ENCODE measurements around the gene TRIP10. TPM values are rescaled to one million over a fixed set of nuclear protein-coding genes. Genes with fewer than 3 reads are reported as not detected.

Gene TRIP10
- total and polyA plus RNA-seq, 2 of the 13 experiments (the other 11 are each of a cell fraction or from before 2014, with no cell fraction given): 32.5 to 33.2 TPM

GRCh38 chr19:6723108-6723618 lies 16.3 kb upstream of the TRIP10 start (continued):
- TF ChIP-seq ZNF619 (CRISPR knock-in tag; IDR thresholded peaks at IDR 0.05) (no peak), ZEB1 (IDR thresholded peaks at IDR 0.05; ENCODE audit: insufficient replicate concordance, low read depth) (peak; percentile 48), NR1H2 (CRISPR knock-in tag; IDR thresholded peaks at IDR 0.05; ENCODE audit: borderline replicate concordance, low read depth) (no peak), ZBTB25 (CRISPR knock-in tag; IDR thresholded peaks at IDR 0.05) (0 out of 2 replicates have a peak, but pooled peaks have one; percentile 27), SOX6 (IDR thresholded peaks at IDR 0.05) (no peak), SOX6 (CRISPR knock-in tag; IDR thresholded peaks at IDR 0.05) (peak; percentile 86), ZNF577 (CRISPR knock-in tag; IDR thresholded peaks at IDR 0.05; ENCODE audit: borderline replicate concordance, low read depth) (no peak), MAF1 (CRISPR knock-in tag; IDR thresholded peaks at IDR 0.05; ENCODE audit: borderline replicate concordance) (no peak), XRCC5 (optimal IDR thresholded peaks at IDR 0.05; ENCODE audit: low read length) (peak; percentile 26), RBAK (CRISPR knock-in tag; IDR thresholded peaks at IDR 0.05) (no peak), RFX3 (CRISPR knock-in tag; IDR thresholded peaks at IDR 0.05) (no peak), ZSCAN22 (CRISPR knock-in tag; IDR thresholded peaks at IDR 0.05) (0 out of 2 replicates have a peak, but pooled peaks have one; percentile 55), LBX2 (CRISPR knock-in tag; IDR thresholded peaks at IDR 0.05; ENCODE audit: borderline replicate concordance) (no peak), PHF5A (CRISPR knock-in tag; IDR thresholded peaks at IDR 0.05; ENCODE audit: low read depth, unreplicated experiment) (no peak), TCF12 (IDR thresholded peaks at IDR 0.05) (no peak), TCF12 (CRISPR knock-in tag; IDR thresholded peaks at IDR 0.05) (no peak), SMAD3 (CRISPR knock-in tag; IDR thresholded peaks at IDR 0.05) (peak; percentile 85), HNF4G (IDR thresholded peaks at IDR 0.05; ENCODE audit: borderline replicate concordance, low read depth, low read length) (peak; percentile 36; the same call in 1 of the 2 replicates), HNF4G (CRISPR knock-in tag; IDR thresholded peaks at IDR 0.05; ENCODE audit: borderline replicate concordance, low read depth) (0 out of 2 replicates have a peak, but pooled peaks have one; percentile 40), YEATS2 (CRISPR knock-in tag; IDR thresholded peaks at IDR 0.05; ENCODE audit: borderline replicate concordance) (peak; percentile 38; the same call in 1 of the 2 replicates), KLF9 (CRISPR knock-in tag; IDR thresholded peaks at IDR 0.05; ENCODE audit: low read depth) (no peak), SNAPC5 (CRISPR knock-in tag; IDR thresholded peaks at IDR 0.05; ENCODE audit: borderline replicate concordance) (no peak), KLF13 (CRISPR knock-in tag; IDR thresholded peaks at IDR 0.05) (no peak), UBTF (CRISPR knock-in tag; IDR thresholded peaks at IDR 0.05) (peak; percentile 56; the same call in 1 of the 2 replicates), RFX1 (IDR thresholded peaks at IDR 0.05) (no peak), ZNF256 (CRISPR knock-in tag; conservative IDR thresholded peaks at IDR 0.05) (no peak), POLR2A (IDR thresholded peaks at IDR 0.05; ENCODE audit: insufficient read depth in 1 of 2, low read depth in 2 of 2, low read length in 2 of 2) (no peak), FOXO1 (CRISPR knock-in tag; IDR thresholded peaks at IDR 0.05) (peak; percentile 83), IRF1 (CRISPR knock-in tag; IDR thresholded peaks at IDR 0.05; ENCODE audit: low read depth) (no peak), HMG20A (CRISPR knock-in tag; IDR thresholded peaks at IDR 0.05; ENCODE audit: borderline replicate concordance) (peak; percentile 74; the same call in 1 of the 2 replicates)

Data from HepG2 (cell line).